ENCODE data around the gene AMN1.

GRCh38 chr12:31727192-31727591 lies 1.6 kb downstream of the AMN1 start:
- TF ChIP-seq EZH2 (IDR thresholded peaks at IDR 0.05; ENCODE audit: low read length, missing control alignments): no peak
- no peak for TF ChIP-seq CTCF (conservative IDR thresholded peaks at IDR 0.05 in 1 of 2, IDR thresholded peaks at IDR 0.05 in 1 of 2; ENCODE audit: low read depth in 1 of 2, low read length in 2 of 2)
